Measurements from ENCODE around the gene KTN1. TPM values are rescaled to one million over a fixed set of nuclear protein-coding genes. Genes with fewer than 3 reads are reported as not detected.

The KTN1 gene
- total RNA-seq, 1 donor from 2014 or later, result 155 TPM

- no peak for DNase-seq (ENCODE audit: low spot score, unreplicated experiment)
- Mint-ChIP-seq H3K4me3 (ENCODE audit: low read depth) (no peak overlapping the region), H3K27me3 (no peaks in the 10 kb centered on the region), H3K36me3 (ENCODE audit: insufficient read depth) (peaks cover 12% of the 10 kb centered on the region), H3K9me3 (ENCODE audit: low read depth) (no peaks in the 10 kb centered on the region), H3K4me1 (ENCODE audit: low read depth) (no peaks in the 10 kb centered on the region), H3K27ac (no peak overlapping the region)
- TF ChIP-seq CTCF (IDR thresholded peaks at IDR 0.05; ENCODE audit: unreplicated experiment), result no peak
These were observed 85.2 kb downstream of the KTN1 start for GRCh38 chr14:55665067-55665675.

- no peaks in the 10 kb centered on the region for H3K9me3 Mint-ChIP-seq (ENCODE audit: low read depth)
- no peaks in the 10 kb centered on the region for H3K4me1 Mint-ChIP-seq (ENCODE audit: low read depth)
- no peak overlapping the region for H3K27ac Mint-ChIP-seq
- H3K36me3 Mint-ChIP-seq (ENCODE audit: insufficient read depth), result peaks cover 18% of the 10 kb centered on the region
- no peak for DNase-seq (ENCODE audit: low spot score, unreplicated experiment)
- no peaks in the 10 kb centered on the region for H3K27me3 Mint-ChIP-seq
- H3K4me3 Mint-ChIP-seq (ENCODE audit: low read depth), result no peak overlapping the region
- TF ChIP-seq CTCF (IDR thresholded peaks at IDR 0.05; ENCODE audit: unreplicated experiment), result no peak
These were observed 87.8 kb downstream of the KTN1 start for GRCh38 chr14:55667801-55668200.

- no peak for DNase-seq (ENCODE audit: low spot score, unreplicated experiment)
- Mint-ChIP-seq H3K27ac (no peak overlapping the region), H3K4me3 (ENCODE audit: low read depth) (no peak overlapping the region), H3K4me1 (ENCODE audit: low read depth) (no peaks in the 10 kb centered on the region), H3K27me3 (no peaks in the 10 kb centered on the region), H3K36me3 (ENCODE audit: insufficient read depth) (peaks cover 23% of the 10 kb centered on the region), H3K9me3 (ENCODE audit: low read depth) (no peaks in the 10 kb centered on the region)
- no peak for TF ChIP-seq CTCF (IDR thresholded peaks at IDR 0.05; ENCODE audit: unreplicated experiment)
These were observed 91.6 kb downstream of the KTN1 start for GRCh38 chr14:55671641-55672040.

GRCh38 chr14:55673048-55673447 lies 93.0 kb downstream of the KTN1 start:
- Mint-ChIP-seq H3K36me3 (ENCODE audit: insufficient read depth) (peaks cover 26% of the 10 kb centered on the region), H3K4me1 (ENCODE audit: low read depth) (no peaks in the 10 kb centered on the region)

GRCh38 chr14:55681096-55681495 lies 101.1 kb downstream of the KTN1 start:
- no peaks in the 10 kb centered on the region for H3K27me3 Mint-ChIP-seq
- H3K27ac Mint-ChIP-seq, result no peak overlapping the region
- H3K4me3 Mint-ChIP-seq (ENCODE audit: low read depth), result no peak overlapping the region
- H3K9me3 Mint-ChIP-seq (ENCODE audit: low read depth), result peaks cover 4% of the 10 kb centered on the region
- DNase-seq (ENCODE audit: low spot score, unreplicated experiment), result no peak
- H3K36me3 Mint-ChIP-seq (ENCODE audit: insufficient read depth), result peaks cover 38% of the 10 kb centered on the region
- peaks cover 3% of the 10 kb centered on the region for H3K4me1 Mint-ChIP-seq (ENCODE audit: low read depth)
- TF ChIP-seq CTCF (IDR thresholded peaks at IDR 0.05; ENCODE audit: unreplicated experiment), result no peak

More at GRCh38 chr14:55673048-55673447, 93.0 kb downstream of the KTN1 start:
- H3K9me3 Mint-ChIP-seq (ENCODE audit: low read depth), result no peaks in the 10 kb centered on the region
- DNase-seq (ENCODE audit: low spot score, unreplicated experiment), result no peak
- no peaks in the 10 kb centered on the region for H3K27me3 Mint-ChIP-seq
- H3K4me3 Mint-ChIP-seq (ENCODE audit: low read depth), result no peak overlapping the region
- no peak for TF ChIP-seq CTCF (IDR thresholded peaks at IDR 0.05; ENCODE audit: unreplicated experiment)
- peak overlapping the region; percentile 3 for H3K27ac Mint-ChIP-seq
